H1 (cell line): ENCODE data around the gene TGFB2. TPM values are rescaled to one million over a fixed set of nuclear protein-coding genes. Genes with fewer than 3 reads are reported as not detected.

ENCODE experiments used
- CREB1 ChIP-seq: IDR thresholded peaks from 2 replicates; pipeline ENCODE4 v1.6.1; 2012; ENCODE audit warnings: inconsistent platforms
- CTCF ChIP-seq, 3 experiments: IDR thresholded peaks; 1 replicate in 2 of 3; 2 replicates in 1 of 3; pipeline versions ENCODE4 v1.5.1 to v1.6.1; 2011; ENCODE audit warnings: low read length in 3 of 3, mild to moderate bottlenecking in 3 of 3, inconsistent platforms in 2 of 3, low read depth in 1 of 3, moderate library complexity in 1 of 3; ENCODE audit not compliant: insufficient read depth in 1 of 3; ENCODE audit errors: control extremely low read depth in 1 of 3
- E2F6 ChIP-seq: IDR thresholded peaks from 2 replicates; pipeline ENCODE4 v1.6.1; 2012; ENCODE audit warnings: inconsistent platforms
- EGR1 ChIP-seq: IDR thresholded peaks from 2 replicates; pipeline ENCODE4 v1.6.1; 2011; ENCODE audit warnings: low read depth, low read length, borderline replicate concordance
- HDAC6 ChIP-seq: IDR thresholded peaks from one replicate; pipeline ENCODE4 v1.7.1; 2012; ENCODE audit warnings: low read depth, mild to moderate bottlenecking, inconsistent platforms, low read length, moderate library complexity
- JUN ChIP-seq: IDR thresholded peaks from 2 replicates; pipeline ENCODE4 v1.6.1; 2011; ENCODE audit warnings: low read depth, mild to moderate bottlenecking, improper control_type of control experiment, low read length
- JUND ChIP-seq: IDR thresholded peaks from 2 replicates; pipeline ENCODE4 v1.6.1; 2011; ENCODE audit warnings: mild to moderate bottlenecking, improper control_type of control experiment, low read length
- RNF2 ChIP-seq: fragments of 200-900, 300-1000 bp; sonication (generic); IDR thresholded peaks from 2 replicates; pipeline ENCODE4 v1.7.1; 2016; ENCODE audit warnings: borderline replicate concordance, low read depth, mild to moderate bottlenecking, antibody characterized with exemption, low read length; ENCODE audit not compliant: poor library complexity, severe bottlenecking; ENCODE audit errors: missing control alignments
- polyA plus RNA-seq, 7 experiments: library from polyadenylated mRNA; depleted of rRNA in 3 of 7; stranded (reverse) in 5 of 7; unstranded in 2 of 7; fragments of >200 nt in 5 of 7; fragments of 200-250 nt in 2 of 7; gene quantifications; 1 replicate in 5 of 7; 2 replicates in 1 of 7; 4 replicates in 1 of 7; pipeline versions ENCODE4 v1.2.1 to v1.2.3, GENCODE V29; 2011 to 2013; ENCODE audit warnings: missing spikeins in 2 of 7, mixed read lengths in 2 of 7
- total RNA-seq: library from RNA; stranded (reverse); fragmentation: NEBNext Ultra II Directional; extraction: Animal tissue kit (Norgen Biotek cat#: 25700); gene quantifications from 2 replicates; pipeline ENCODE4 v1.2.1, GENCODE V29; 2021

The TGFB2 gene
- total and polyA plus RNA-seq, 2 of the 8 experiments (the other 6 are each of a cell fraction or from before 2014, with no cell fraction given) = 0.26 to 0.84 TPM

- TF ChIP-seq JUN = no peak
- no peak for TF ChIP-seq CREB1
- TF ChIP-seq RNF2 = no peak
- no peak for TF ChIP-seq EGR1
- TF ChIP-seq HDAC6 = no peak
- no peak for TF ChIP-seq E2F6
- no peak for TF ChIP-seq CTCF (IDR thresholded peaks at IDR 0.05; ENCODE audit: control extremely low read depth in 1 of 3, insufficient read depth in 1 of 3, low read depth in 1 of 3, low read length in 3 of 3)
- TF ChIP-seq JUND = no peak
Observed at GRCh38 chr1:218350801-218351266, 5.7 kb downstream of the TGFB2 start (continued).
